Neural crest cell (in vitro differentiated cells): ENCODE measurements around the gene LARGE1. TPM values are rescaled to one million over a fixed set of nuclear protein-coding genes. Genes with fewer than 3 reads are reported as not detected.

ENCODE experiments used
- DNase-seq: peaks from one replicate; pipeline ENCODE4 v3.0.0; 2021; ENCODE audit warnings: low read depth, mixed read lengths, low spot score
- H3K27ac Mint-ChIP-seq: one replicate; pipeline ENCODE4 v1.8.0; 2021; ENCODE audit warnings: mild to moderate bottlenecking, mixed read lengths; ENCODE audit not compliant: unreplicated experiment
- H3K27me3 Mint-ChIP-seq: 2 replicates; pipeline ENCODE4 v1.8.0; 2021; ENCODE audit warnings: low read depth, mild to moderate bottlenecking, mixed read lengths
- H3K36me3 Mint-ChIP-seq: 2 replicates; pipeline ENCODE4 v1.8.0; 2021; ENCODE audit warnings: low read depth, mild to moderate bottlenecking, mixed read lengths
- H3K4me1 Mint-ChIP-seq: 2 replicates; pipeline ENCODE4 v1.8.0; 2021; ENCODE audit warnings: mixed read lengths
- H3K4me3 Mint-ChIP-seq: one replicate; pipeline ENCODE4 v1.8.0; 2021; ENCODE audit warnings: mild to moderate bottlenecking, mixed read lengths
- H3K9me3 Mint-ChIP-seq: 2 replicates; pipeline ENCODE4 v1.8.0; 2021; ENCODE audit warnings: mixed read lengths
- total RNA-seq: library from RNA; stranded (reverse); gene quantifications from 2 replicates; pipeline ENCODE4 v1.2.1, GENCODE V29; 2021
- TF ChIP-seq, protein P1 (sequence below): fragments of 200-600 bp; sonication (generic); conservative IDR thresholded peaks from 2 replicates; pipeline ENCODE4 v1.5.0; 2021; ENCODE audit warnings: antibody characterized with exemption, mild to moderate bottlenecking

The LARGE1 gene
- total RNA-seq, 1 donor from 2014 or later, result 33.0 TPM

GRCh38 chr22:33579448-33580093, 340.7 kb downstream of the LARGE1 start:
- H3K4me1 Mint-ChIP-seq, result peaks cover 13% of the 10 kb centered on the region
- TF ChIP-seq, protein P1, sequence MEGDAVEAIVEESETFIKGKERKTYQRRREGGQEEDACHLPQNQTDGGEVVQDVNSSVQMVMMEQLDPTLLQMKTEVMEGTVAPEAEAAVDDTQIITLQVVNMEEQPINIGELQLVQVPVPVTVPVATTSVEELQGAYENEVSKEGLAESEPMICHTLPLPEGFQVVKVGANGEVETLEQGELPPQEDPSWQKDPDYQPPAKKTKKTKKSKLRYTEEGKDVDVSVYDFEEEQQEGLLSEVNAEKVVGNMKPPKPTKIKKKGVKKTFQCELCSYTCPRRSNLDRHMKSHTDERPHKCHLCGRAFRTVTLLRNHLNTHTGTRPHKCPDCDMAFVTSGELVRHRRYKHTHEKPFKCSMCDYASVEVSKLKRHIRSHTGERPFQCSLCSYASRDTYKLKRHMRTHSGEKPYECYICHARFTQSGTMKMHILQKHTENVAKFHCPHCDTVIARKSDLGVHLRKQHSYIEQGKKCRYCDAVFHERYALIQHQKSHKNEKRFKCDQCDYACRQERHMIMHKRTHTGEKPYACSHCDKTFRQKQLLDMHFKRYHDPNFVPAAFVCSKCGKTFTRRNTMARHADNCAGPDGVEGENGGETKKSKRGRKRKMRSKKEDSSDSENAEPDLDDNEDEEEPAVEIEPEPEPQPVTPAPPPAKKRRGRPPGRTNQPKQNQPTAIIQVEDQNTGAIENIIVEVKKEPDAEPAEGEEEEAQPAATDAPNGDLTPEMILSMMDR, result peak; percentile 84

GRCh38 chr22:33578752-33579151, 341.5 kb downstream of the LARGE1 start:
- H3K27ac Mint-ChIP-seq, result no peak overlapping the region
- no peaks in the 10 kb centered on the region for H3K36me3 Mint-ChIP-seq
- peaks cover 13% of the 10 kb centered on the region for H3K4me1 Mint-ChIP-seq
- TF ChIP-seq, protein P1, result no peak
- no peaks in the 10 kb centered on the region for H3K9me3 Mint-ChIP-seq
- H3K4me3 Mint-ChIP-seq, result no peak overlapping the region
- no peak for DNase-seq
- no peaks in the 10 kb centered on the region for H3K27me3 Mint-ChIP-seq

More at GRCh38 chr22:33579448-33580093, 340.7 kb downstream of the LARGE1 start:
- Mint-ChIP-seq H3K9me3 (no peaks in the 10 kb centered on the region), H3K4me3 (no peak overlapping the region), H3K27me3 (no peaks in the 10 kb centered on the region), H3K27ac (no peak overlapping the region), H3K36me3 (no peaks in the 10 kb centered on the region)
- DNase-seq, result peak; percentile 77

DNA sequence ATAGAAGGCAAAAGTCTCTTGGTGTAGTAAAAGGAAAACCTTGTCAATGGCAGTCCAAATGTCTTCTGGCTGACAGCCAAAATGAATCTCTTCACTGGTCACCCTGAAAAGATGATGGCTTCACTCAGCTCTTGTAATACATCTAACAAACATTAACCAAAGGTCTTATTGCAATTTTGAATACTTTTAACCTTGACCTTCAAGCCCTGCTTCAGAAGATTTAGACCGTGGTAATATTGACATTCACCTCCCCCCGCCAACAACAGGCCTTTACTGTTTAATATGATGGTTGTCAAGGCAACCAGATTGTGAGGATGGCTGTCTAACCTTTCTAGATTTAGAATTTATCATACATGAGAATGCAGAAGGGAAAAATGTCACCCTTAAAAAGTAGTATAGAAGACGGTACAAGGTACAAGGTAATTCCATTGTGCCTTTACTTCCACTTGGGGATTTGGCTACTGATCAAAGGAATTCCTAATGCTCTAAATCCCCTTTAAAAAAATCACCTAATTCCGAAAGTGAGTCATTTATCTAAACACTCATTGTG, 342.3 kb downstream of the LARGE1 start:
- H3K27me3 Mint-ChIP-seq, result no peaks in the 10 kb centered on the region
- no peak overlapping the region for H3K27ac Mint-ChIP-seq
- TF ChIP-seq, protein P1, result no peak
- H3K4me1 Mint-ChIP-seq, result peaks cover 13% of the 10 kb centered on the region
- no peaks in the 10 kb centered on the region for H3K9me3 Mint-ChIP-seq
- H3K36me3 Mint-ChIP-seq, result no peaks in the 10 kb centered on the region
- no peak overlapping the region for H3K4me3 Mint-ChIP-seq
- DNase-seq, result no peak

GRCh38 chr22:33576205-33576604, 344.1 kb downstream of the LARGE1 start:
- Mint-ChIP-seq H3K4me1 (peaks cover 13% of the 10 kb centered on the region), H3K9me3 (no peaks in the 10 kb centered on the region), H3K27me3 (no peaks in the 10 kb centered on the region), H3K4me3 (no peak overlapping the region), H3K27ac (no peak overlapping the region), H3K36me3 (no peaks in the 10 kb centered on the region)
- DNase-seq, result no peak
- TF ChIP-seq, protein P1, result no peak

GRCh38 chr22:33575771-33576170, 344.5 kb downstream of the LARGE1 start:
- Mint-ChIP-seq H3K4me3 (no peak overlapping the region), H3K9me3 (no peaks in the 10 kb centered on the region), H3K27me3 (no peaks in the 10 kb centered on the region), H3K4me1 (peaks cover 13% of the 10 kb centered on the region), H3K27ac (no peak overlapping the region), H3K36me3 (no peaks in the 10 kb centered on the region)
- DNase-seq, result no peak
- TF ChIP-seq, protein P1, result no peak
